WTC11 (cell line): Measurements from ENCODE around the gene ATXN8OS. TPM values are rescaled to one million over a fixed set of nuclear protein-coding genes. Genes with fewer than 3 reads are reported as not detected.

Source experiments
- total RNA-seq: library from RNA; stranded (reverse); gene quantifications from 3 replicates; pipeline ENCODE4 v1.2.3, GENCODE V29; 2021

ATXN8OS gene
- total RNA-seq, 1 experiment from 2014 or later = not detected

Other genes with a start within 250 kb of the ATXN8OS start
- gene KLHL1, start 626 bp downstream of the ATXN8OS start, total RNA-seq = not detected in 3 replicates